Neural cell (in vitro differentiated cells): ENCODE data around the gene AGFG2.

Source experiments
- CTCF ChIP-seq: fragments of 450-650 bp; IDR thresholded peaks from 2 replicates; pipeline ENCODE4 v1.5.1; 2014; ENCODE audit warnings: antibody characterized with exemption, mild to moderate bottlenecking, moderate library complexity; ENCODE audit not compliant: poor library complexity, severe bottlenecking
- EZH2 ChIP-seq: fragments of 200-600, 300-800 bp; shearing (Covaris generic), sonication (generic); IDR thresholded peaks from 2 replicates; pipeline ENCODE4 v1.6.1; 2014; ENCODE audit warnings: antibody characterized with exemption, low read length, borderline replicate concordance, mild to moderate bottlenecking; ENCODE audit not compliant: insufficient read depth, poor library complexity, severe bottlenecking
- MXI1 ChIP-seq: fragments of 450-650 bp; conservative IDR thresholded peaks from 2 replicates; pipeline ENCODE4 v1.6.1; 2014; ENCODE audit warnings: antibody characterized with exemption, mild to moderate bottlenecking; ENCODE audit not compliant: poor library complexity, severe bottlenecking

- TF ChIP-seq CTCF, result no peak
- TF ChIP-seq EZH2, result no peak
- no peak for TF ChIP-seq MXI1
Observed at GRCh38 chr7:100591596-100591995, 52.6 kb downstream of the AGFG2 start.
